ENCODE data around the gene KRTAP12-3.

DNA sequence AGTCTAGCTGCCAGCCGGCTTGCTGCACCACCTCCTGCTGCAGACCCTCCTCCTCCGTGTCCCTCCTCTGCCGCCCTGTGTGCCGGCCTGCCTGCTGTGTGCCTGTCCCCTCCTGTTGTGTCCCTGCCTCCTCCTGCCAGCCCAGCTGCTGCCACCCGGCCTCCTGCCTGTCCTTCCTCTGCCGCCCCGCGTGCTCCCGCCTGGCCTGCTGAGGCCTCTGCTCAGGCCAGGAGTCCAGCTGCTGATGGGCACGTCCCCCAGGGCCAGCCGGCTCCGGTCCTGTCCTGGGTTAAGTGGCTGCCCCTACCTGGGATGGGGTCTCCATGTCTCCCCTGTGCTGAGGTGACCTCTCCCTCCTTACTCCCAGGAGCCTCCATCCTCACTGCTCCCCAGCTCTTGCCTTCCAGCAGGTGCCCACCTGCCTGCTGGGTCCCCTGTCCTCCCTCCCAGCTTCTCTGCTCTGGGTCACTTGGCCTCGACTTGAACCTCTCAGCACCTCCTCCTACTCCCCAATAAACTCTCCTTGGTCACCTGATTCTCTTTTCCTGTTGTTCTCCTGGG lies 45.0 kb upstream of the KRTAP12-3 start:
- TF ChIP-seq CTCF (IDR thresholded peaks at IDR 0.05) = no peak
- no peak for TF ChIP-seq EZH2 (IDR thresholded peaks at IDR 0.05; ENCODE audit: borderline replicate concordance, insufficient read depth, low read depth, low read length, poor library complexity, severe bottlenecking)
